ENCODE measurements around the gene PNMA6E.

PNMA6E gene

DNA sequence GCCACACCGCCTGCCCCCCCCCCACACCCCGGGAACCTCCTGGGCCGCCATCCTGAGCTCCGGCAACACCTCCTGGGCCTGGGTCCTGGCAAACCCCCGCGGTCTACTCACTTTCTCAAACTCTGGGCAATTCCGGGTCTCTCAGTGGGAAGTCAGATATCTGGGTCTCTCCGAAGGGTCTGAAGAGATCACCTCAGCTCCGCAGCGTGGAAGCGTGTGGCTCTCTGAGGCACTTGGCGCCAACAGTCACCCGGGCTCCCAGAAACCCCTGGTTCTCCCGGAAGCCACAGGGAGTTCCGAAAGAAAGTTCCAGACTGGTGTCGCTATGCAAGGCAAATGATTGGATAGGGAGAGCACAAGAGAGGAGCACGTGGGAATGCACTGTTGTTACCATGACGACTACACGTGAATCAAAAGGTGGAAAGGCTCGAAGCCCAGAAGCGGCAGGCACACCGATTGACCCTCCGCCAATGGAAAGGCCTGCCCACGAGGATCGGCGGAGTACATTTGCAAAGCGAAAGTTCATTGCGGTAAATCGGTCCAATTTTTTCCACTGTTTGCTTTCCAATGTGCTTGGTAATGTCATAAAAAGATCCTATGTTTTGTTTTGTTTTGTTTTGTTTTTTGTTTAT is at the start of gene PNMA6E:
Gene PNMA6E (minus strand): TSS at position 218 of the 632 bp plus-strand sequence. CDS start 2,501 bp downstream, outside the sequence.
- in situ Hi-C loops (cut with MboI; ENCODE audit: low sequenced_read_pairs) = no loop called here

- in situ Hi-C loops (cut with MboI; ENCODE audit: low sequenced_read_pairs) = no loop called here
These were observed 49.8 kb upstream of the PNMA6E start for GRCh38 chrX:153450949-153451277.

DNA sequence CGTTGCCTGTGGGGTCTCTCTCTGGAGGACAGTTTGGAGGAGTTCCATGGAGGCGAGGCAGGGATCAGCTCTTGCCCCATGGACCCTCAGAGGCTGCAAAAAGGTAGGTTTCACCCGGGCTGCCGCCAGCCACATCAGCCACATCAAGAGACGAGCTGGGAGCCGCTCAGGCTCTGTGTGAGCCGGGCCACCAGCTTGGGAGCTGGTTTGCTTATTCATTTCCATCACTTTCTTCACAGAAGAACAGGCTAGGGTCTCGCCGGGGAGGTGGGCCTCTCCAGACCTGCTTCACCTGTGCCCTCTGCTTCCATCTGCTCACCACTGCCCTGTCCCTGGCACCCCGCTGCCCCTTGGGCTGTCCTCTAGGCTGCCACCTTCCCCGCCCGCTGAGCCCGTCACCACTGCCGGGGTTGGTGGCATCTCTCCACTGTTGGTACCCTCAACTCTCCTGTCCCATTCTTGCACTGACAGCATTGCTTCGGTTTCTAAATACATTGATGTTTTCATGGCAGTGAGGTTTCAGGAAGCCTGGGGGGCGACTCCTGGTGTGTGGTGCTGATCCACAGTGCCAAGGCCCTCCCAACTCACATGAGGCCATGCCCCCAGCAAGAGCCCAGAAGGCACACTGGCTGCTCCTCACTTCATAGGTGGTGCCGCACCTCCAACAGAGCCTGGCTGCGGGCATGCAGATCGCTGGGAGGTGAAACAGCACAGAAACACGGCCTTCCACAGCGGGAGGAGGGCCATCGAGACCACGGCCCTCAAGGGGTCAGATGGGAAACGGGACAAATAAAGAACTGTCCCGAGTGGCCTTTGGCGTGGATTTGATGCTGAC is 49.2 kb upstream of the PNMA6E start:
- in situ Hi-C loops (cut with MboI; ENCODE audit: low sequenced_read_pairs) = no loop called here

DNA sequence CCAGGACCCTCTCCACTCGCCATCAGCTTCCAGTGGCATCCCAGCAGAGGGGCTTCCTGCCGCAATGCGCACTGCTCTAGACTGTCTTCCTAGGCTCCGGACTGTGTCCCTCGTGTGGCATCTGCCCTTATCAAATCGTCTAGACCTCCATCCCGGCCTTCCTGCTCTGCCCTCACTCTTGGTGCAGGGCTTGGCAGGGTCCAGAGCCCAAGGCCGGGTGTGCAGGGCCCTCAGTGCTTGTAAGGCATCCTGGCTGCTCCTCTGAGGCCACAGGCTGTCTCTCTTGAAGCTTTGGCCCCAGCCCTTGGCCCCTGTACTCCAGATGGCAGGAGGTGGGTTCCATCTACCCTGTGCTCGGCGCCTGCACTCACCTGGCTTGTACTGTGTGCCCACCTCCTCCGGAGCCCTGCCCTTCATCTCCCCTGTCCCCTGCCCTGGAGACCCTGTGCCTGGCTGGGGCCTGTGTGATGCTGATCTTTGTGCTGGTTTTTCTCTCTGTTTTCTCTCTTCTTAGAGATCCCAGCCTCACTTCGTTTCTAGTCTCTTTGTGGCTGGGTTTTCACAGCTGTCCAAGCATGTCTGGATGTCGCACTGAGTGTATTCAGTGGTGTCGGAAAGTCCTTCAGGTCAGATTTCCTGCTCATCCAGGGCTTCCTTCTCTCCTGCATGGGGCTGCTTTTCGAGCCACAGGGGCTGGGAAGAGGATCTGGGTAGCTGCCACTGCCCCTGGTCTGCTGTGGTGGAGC is 48.4 kb upstream of the PNMA6E start:
- in situ Hi-C loops (cut with MboI; ENCODE audit: low sequenced_read_pairs) = no loop called here

DNA sequence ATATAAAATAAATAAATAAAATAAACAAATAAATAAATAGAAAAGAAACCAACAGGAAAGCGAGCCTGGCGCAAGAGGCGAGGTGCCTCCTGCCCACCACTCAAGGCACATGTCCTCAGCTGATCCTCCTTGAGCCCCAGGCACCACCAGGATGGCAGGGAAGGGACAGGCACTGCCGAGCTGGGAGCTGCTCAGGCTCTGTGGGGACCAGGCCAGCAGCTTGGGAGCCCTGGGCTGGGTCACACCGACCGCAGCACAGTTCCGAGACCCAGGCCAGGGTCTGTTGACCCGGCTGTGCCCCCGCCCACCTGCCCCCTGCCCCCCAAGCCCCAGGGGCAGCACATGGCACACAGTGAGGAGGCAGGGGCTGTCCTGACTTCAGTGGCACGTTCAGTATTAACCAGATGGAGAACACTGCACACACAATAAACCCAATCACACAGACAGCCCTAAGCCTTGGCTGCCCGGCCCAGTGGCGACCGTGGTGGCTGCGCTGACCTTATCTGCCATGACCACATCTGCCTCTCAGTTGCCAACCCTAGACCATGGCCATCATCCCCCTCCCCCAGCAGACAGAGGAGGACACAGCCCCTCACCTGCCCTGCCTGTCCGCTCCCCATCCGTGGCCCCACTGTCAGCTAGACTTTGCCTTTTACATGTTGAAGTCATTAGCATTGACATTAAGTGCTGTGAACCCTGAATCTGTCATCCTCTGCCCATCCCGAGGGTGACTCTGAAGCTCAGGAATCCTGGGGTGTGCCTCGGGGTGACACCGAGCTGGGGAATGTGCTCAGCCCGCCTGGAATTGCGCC is 47.6 kb upstream of the PNMA6E start:
- in situ Hi-C loops (cut with MboI; ENCODE audit: low sequenced_read_pairs) = no loop called here

GRCh38 chrX:153447581-153447960 is 46.4 kb upstream of the PNMA6E start:
- in situ Hi-C loops (cut with MboI; ENCODE audit: low sequenced_read_pairs) = no loop called here

DNA sequence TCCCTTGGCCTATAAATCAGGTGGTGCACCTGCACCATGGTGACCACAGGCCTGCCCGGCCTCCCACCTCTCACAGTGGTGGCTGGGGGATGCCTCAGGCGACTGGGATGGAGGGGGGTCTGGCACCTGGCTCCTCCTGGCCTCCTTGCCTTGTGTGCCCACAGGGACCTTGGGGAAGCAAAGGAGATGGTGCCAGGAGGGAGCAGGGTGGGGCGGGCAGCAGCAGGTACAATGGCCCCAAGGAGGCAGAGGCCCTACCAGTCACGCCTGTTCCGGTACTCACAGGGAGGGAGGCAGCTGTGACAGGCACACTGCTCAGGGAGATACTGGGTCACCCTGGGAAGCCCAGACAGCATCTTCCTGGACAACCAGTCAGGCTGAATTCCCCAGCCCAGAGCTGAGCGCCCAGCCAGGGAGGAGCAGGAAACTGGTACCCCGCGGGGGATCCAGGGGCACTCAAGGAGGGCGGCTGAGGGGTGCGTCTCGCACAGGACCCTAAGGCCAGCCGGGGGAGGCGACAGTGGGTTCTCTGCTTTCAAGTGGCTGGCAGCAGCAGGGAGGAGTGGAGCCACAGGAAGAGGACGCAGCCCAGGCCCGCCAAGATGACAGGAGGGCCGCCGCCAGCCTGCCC is 45.9 kb upstream of the PNMA6E start:
- in situ Hi-C loops (cut with MboI; ENCODE audit: low sequenced_read_pairs) = no loop called here

GRCh38 chrX:153446636-153446936 is 45.4 kb upstream of the PNMA6E start:
- in situ Hi-C loops (cut with MboI; ENCODE audit: low sequenced_read_pairs) = no loop called here

- in situ Hi-C loops (cut with MboI; ENCODE audit: low sequenced_read_pairs) = no loop called here
These were observed 44.9 kb upstream of the PNMA6E start, which contains the start of gene TREX2 for GRCh38 chrX:153445856-153446635. Gene TREX2 (minus strand): TSS chrX:153446056. CDS start chrX:153445430, 626 bp downstream.

DNA sequence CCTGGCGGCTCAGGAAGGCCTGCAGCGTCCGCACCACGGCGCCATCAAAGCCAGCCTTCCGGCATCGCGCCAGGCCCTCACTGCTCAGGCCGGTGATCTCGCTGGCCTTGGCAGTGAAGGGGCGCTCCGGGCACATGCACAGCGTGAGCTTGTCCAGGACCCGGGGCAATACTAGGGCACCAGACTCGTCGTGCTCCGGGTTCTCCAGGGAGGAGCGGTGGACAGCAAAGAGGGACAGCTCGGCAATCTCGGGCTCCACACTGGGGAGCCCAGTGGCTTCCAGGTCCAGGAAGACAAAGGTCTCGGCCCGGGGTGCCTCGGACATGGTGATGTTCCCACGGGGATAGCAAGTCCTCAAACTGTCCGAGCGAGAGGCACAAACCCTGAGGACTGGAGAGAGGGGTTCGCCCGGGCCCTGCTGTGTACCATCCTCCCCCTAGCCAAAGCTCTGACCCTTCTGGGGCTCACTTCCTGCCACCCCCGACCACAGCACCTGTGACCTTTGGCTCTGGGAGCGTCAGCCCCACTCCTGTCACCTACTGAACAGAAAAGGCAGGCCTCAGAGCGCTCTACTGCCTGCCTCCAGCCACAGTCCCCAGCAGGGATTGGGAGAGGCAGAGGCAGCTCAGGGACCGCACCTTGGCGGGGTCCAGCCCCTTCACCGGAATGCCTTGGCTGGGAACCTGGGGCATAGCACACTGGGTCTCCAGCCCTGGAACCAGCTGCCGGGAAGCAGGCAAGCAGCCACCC is 44.1 kb upstream of the PNMA6E start:
- in situ Hi-C loops (cut with MboI; ENCODE audit: low sequenced_read_pairs) = no loop called here

GRCh38 chrX:153444333-153445011 is 43.3 kb upstream of the PNMA6E start:
- in situ Hi-C loops (cut with MboI; ENCODE audit: low sequenced_read_pairs) = no loop called here

DNA sequence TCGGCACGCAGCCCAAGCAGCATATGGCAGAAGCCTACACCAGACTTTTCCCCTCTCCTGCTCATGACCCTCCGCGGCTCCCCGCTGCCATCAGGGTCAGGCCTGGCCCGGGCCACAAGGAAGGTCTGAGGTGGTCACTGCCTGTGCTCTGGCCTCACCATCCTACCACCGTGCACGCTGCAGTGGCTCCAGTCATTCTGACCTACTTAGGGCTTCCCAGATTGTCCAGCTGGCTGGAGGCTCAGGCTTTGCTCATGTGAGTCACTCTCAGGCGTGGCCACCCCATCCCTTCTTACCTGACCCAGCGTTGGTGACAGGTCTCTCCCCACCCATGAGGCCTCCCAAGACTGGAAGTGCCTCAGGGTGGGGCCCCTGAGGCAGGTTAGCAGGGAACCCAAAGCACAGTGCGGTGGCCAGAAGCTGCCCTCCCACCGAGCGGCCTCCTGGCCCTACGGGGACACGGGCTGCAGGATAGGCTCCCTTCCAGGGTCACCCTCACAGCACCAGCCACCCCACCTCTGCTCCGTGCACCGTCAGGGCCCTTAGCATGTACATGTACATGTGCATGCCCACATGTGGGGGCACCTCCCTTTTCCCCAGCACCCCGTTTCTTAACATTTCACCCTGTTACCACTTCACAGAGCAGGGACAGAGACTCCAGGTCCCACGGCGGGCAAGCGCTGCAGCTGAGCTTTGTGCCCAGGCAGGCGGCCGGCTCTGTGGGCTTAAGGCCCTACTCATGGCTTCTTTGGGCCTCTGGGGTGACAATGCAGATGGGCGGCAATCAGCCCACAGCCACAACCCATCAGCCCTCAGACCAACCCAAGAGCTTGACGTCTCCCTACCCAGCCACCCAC is 42.6 kb upstream of the PNMA6E start:
- in situ Hi-C loops (cut with MboI; ENCODE audit: low sequenced_read_pairs) = no loop called here

GRCh38 chrX:153442463-153442862 is 41.3 kb upstream of the PNMA6E start:
- in situ Hi-C loops (cut with MboI; ENCODE audit: low sequenced_read_pairs) = no loop called here

DNA sequence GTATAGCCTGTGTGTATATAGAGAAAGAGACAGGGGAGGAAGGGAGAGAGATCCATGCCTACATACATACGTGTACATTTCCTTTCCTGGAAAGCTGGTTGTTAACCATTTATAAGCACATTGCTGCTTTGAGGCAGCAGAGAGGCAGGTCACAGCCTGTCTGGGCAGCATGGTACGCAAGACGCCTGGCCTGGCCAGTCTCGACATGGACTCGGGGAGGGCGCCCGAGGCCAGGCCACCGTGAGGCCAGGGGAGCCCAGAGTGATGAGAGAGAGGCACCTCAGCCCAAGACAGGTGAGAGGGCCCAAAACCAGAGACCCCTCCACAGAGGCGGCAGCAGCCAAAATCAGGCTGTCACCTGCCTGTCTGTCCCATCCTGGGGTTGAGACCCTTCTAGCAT is 40.8 kb upstream of the PNMA6E start:
- in situ Hi-C loops (cut with MboI; ENCODE audit: low sequenced_read_pairs) = no loop called here

GRCh38 chrX:153441296-153441695 is 40.1 kb upstream of the PNMA6E start:
- in situ Hi-C loops (cut with MboI; ENCODE audit: low sequenced_read_pairs) = no loop called here

GRCh38 chrX:153440556-153441135 is 39.5 kb upstream of the PNMA6E start:
- in situ Hi-C loops (cut with MboI; ENCODE audit: low sequenced_read_pairs) = no loop called here

DNA sequence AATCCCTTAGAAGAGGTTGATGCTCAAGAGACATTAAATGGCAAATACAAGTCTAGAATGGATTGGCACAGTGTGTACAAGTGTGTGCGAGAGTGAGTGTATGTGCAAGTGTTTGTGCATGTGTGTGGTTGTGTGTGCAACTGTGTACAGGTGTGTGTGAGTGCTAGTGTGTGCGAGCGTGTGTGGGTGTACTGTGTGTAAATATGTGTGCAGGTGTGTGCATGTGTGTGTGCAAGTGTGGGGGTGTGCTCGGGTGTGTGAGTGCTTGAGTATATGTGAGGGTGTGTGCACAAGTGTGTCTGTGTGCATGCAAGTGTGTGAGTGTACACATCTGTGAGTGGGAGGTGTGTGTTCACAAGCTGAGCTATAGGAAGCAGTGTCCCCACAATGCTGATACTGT is 38.8 kb upstream of the PNMA6E start:
- in situ Hi-C loops (cut with MboI; ENCODE audit: low sequenced_read_pairs) = no loop called here
